ENCODE results near the gene METAP1. TPM values are rescaled to one million over a fixed set of nuclear protein-coding genes. Genes with fewer than 3 reads are reported as not detected.
"Not testable (repeated sequence)": the region's sequence is repeated elsewhere in the genome, so short reads cannot be mapped to it uniquely, and the experiment has no call there.

METAP1 gene
- total RNA-seq, 4 donors from 2014 or later = 16.4 to 32.1 (median 20.0) TPM

DNA sequence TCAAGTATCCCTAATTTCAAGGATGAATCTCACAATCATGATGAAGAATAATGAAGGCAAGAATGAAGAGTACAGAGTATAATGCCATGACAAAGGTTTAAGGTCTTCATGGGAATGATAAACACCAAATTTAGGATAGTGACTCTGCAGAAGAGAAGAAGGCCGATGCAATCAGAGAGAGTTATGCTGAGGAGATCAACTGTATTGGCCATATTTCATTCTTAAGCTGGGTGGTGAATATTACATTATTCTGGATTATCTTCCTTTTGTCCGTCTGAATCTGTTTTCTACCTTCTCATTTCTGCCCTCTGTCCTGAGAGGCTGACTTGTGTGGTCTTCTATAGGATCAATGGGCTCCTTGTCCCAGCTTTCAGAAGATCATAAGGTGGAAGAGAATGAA, 7.8 kb upstream of the METAP1 start:
- Histone ChIP-seq H3K4me1 (no peaks in the 10 kb centered on the region), H3K4me3 (no peak overlapping the region), H3K9me3 (no peaks in the 10 kb centered on the region), H3K27ac (no peak overlapping the region), H3K36me3 (no peaks in the 10 kb centered on the region), H3K27me3 (no peaks in the 10 kb centered on the region)
- DNase-seq (ENCODE audit: low spot score in 2 of 2) = no peak
- 38 to 66% methylated on average over 2 of the region's 2 CpGs for WGBS, 2 donors
- TF ChIP-seq POLR2A (IDR thresholded peaks at IDR 0.05) = no peak
- TF ChIP-seq EP300 (IDR thresholded peaks at IDR 0.05) = no peak
- TF ChIP-seq, protein P1, sequence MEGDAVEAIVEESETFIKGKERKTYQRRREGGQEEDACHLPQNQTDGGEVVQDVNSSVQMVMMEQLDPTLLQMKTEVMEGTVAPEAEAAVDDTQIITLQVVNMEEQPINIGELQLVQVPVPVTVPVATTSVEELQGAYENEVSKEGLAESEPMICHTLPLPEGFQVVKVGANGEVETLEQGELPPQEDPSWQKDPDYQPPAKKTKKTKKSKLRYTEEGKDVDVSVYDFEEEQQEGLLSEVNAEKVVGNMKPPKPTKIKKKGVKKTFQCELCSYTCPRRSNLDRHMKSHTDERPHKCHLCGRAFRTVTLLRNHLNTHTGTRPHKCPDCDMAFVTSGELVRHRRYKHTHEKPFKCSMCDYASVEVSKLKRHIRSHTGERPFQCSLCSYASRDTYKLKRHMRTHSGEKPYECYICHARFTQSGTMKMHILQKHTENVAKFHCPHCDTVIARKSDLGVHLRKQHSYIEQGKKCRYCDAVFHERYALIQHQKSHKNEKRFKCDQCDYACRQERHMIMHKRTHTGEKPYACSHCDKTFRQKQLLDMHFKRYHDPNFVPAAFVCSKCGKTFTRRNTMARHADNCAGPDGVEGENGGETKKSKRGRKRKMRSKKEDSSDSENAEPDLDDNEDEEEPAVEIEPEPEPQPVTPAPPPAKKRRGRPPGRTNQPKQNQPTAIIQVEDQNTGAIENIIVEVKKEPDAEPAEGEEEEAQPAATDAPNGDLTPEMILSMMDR (IDR thresholded peaks at IDR 0.05) = no peak

DNA sequence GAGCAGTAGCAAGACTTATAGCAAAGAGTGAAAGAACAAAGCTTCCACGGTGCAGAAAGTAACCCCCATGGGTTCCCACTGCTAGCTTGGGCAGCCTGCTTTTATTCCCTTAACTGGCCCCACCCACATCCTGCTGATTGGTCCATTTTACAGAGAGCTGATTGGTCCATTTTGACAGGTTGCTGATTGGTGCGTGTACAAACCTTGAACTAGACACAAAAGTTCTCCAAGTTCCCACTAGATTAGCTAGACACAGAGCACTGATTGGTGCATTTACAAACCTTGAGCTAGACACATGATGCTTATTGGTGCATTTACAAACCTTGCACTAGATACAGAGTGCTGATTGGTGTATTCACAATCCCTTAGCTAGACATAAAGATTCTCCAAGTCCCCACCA, 2.7 kb upstream of the METAP1 start:
- DNase-seq (ENCODE audit: low spot score in 2 of 2); H3K36me3 ChIP-seq; H3K4me3 ChIP-seq; H3K27ac ChIP-seq; H3K27me3 ChIP-seq; H3K9me3 ChIP-seq: not testable (repeated sequence)
- H3K4me1 ChIP-seq = peaks cover 0 to 25% (median 11%) of the 10 kb centered on the region in 4 donors
- 86 to 96% methylated on average over 2 of the region's 2 CpGs for WGBS, 2 donors

DNA sequence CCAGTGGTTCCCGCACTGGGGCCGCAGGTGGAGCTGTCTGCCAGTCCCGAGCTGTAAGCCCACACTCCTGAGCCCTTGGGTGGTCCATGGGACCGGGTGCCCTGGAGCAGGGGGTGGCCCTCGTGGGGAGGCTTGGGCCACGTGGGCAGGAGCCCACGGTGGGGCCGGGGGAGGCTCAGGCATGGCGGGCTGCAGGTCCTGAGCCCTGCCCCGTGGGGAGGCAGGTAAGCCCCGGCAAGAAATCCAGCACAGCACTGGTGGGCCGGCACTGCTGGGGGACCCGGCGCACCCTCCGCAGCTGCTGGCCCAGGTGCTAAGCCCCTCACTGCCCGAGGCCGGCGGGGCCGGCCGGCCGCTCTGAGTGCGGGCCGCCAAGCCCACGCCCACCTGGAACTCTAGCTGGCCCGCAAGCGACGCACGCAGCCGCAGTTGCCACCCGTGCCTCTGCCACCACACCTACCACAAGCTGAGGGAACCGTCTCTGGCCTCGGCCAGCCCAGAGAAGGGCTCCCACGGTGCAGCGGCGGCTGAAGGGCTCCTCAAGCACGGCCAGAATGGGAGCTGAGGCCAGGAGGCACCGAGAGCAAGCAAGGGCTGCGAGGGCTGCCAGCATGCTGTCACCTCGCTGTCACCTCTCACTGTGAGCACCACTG, 2.0 kb upstream of the METAP1 start:
- no peak for DNase-seq (ENCODE audit: low spot score in 2 of 2)
- no peaks in the 10 kb centered on the region for H3K27me3 ChIP-seq
- no peaks in the 10 kb centered on the region for H3K36me3 ChIP-seq
- H3K4me1 ChIP-seq = peaks cover 0 to 26% (median 11%) of the 10 kb centered on the region in 4 donors
- H3K4me3 ChIP-seq = no peak overlapping the region
- WGBS, 2 donors = 95 to 99% methylated on average over 23 to 32 of the region's 39 CpGs
- no peaks in the 10 kb centered on the region for H3K9me3 ChIP-seq
- no peak for TF ChIP-seq POLR2A (IDR thresholded peaks at IDR 0.05)
- TF ChIP-seq, protein P1 (IDR thresholded peaks at IDR 0.05) = no peak
- no peak for TF ChIP-seq EP300 (IDR thresholded peaks at IDR 0.05)
- no peak overlapping the region for H3K27ac ChIP-seq

DNA sequence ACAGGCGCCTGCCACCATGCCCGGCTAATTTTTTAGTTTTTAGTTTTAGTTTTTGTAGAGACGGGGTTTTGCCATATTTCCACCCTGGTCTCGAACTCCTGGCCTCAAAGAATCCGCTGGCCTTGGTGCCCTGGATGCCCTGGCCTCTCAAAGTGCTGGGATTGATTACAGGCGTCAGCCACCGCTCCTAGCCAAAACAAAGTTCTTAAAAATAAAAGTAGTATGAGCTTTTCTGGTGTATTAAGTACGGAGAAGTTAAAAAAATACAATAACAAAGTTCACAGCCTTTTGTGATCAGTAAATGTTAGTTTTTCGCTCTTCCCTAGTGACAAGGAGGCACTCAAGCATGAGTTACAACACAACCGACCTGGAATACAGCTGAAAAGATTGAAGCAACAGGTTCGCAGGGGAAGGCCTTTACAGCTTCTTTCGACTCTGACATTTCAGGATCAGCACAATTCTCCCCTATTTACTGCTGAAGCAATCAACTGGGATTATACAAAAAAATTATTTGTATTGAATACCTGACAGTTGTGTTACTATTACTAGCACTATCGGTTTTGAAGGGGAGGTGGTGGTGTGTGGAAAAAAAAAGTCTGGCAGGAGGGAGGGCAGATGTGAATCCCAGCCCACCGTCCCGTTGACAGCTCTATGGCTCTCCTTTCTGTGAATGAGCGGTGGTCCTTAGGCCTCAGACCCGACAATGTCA, 893 bp upstream of the METAP1 start:
- no peaks in the 10 kb centered on the region for H3K9me3 ChIP-seq
- no peak for DNase-seq (ENCODE audit: low spot score in 2 of 2)
- WGBS, 2 donors = 43 to 44% methylated on average over 17 of the region's 17 CpGs
- H3K27me3 ChIP-seq = no peaks in the 10 kb centered on the region
- peak overlapping the region; percentile 44 to 97 (median 90) for H3K27ac ChIP-seq
- TF ChIP-seq, protein P1 (IDR thresholded peaks at IDR 0.05) = no peak
- no peak for TF ChIP-seq EP300 (IDR thresholded peaks at IDR 0.05)
- no peak for TF ChIP-seq POLR2A (IDR thresholded peaks at IDR 0.05)
- peaks cover 0 to 26% (median 11%) of the 10 kb centered on the region in 4 donors for H3K4me1 ChIP-seq
- peak overlapping the region; percentile 42 to 99 (median 69) for H3K4me3 ChIP-seq
- no peaks in the 10 kb centered on the region for H3K36me3 ChIP-seq

DNA sequence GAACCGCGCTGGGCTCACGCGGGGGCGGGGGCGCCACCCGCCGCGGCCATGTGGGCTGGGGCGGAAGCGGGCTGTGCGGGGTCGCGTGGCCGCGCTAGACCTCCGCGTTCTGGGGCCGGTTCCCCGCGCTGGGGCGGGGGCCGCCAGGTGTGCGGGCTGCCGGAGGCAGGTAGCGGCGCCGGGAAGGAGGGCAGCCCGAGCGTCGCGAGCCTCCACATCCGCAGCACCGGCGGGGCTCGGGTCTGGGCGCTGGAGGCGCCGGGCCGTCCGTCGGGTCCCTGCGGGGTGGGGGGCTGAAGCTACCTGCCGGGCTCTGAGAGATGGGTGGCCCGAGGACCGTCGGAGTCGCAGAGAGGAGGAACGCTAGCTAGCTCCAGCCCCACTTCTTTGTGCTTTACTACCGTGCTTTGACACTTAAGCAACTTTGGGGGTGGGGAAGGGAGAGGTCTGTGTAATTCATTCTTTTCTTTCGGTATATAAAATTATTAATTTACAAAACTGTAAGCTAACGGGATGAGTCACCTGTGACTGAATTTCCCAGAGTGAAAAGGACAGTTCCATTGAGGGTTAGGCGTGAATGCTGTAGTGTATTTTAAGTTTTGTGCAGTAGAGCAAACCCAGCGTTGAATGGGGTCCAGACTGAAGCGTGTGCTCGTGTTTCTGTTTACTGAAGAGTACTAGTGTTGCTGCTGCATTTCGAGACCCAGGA, 689 bp downstream of the METAP1 start:
- DNase-seq (ENCODE audit: low spot score in 2 of 2) = no peak
- Histone ChIP-seq H3K27ac (peak overlapping the region; percentile 70 to 88 (median 87)), H3K36me3 (no peaks in the 10 kb centered on the region), H3K9me3 (no peaks in the 10 kb centered on the region), H3K4me3 (peak overlapping the region; percentile 92 to 99 (median 96)), H3K4me1 (peaks cover 0 to 26% (median 11%) of the 10 kb centered on the region in 4 donors), H3K27me3 (no peaks in the 10 kb centered on the region)
- WGBS, 2 donors = 1 to 2% methylated on average over 29 to 43 of the region's 57 CpGs
- no peak for TF ChIP-seq POLR2A (IDR thresholded peaks at IDR 0.05)
- TF ChIP-seq, protein P1 (IDR thresholded peaks at IDR 0.05) = no peak
